B cell (primary cell): Measurements from ENCODE around the gene SHB.

Experiments
- EZH2 ChIP-seq: IDR thresholded peaks from 2 replicates; pipeline ENCODE4 v1.6.1; 2012; ENCODE audit warnings: borderline replicate concordance, low read depth, mild to moderate bottlenecking, moderate library complexity, low read length; ENCODE audit not compliant: insufficient read depth, poor library complexity, severe bottlenecking
- TF ChIP-seq, protein P1 (sequence below): fragments of 200-600 bp; IDR thresholded peaks from one replicate; pipeline ENCODE4 v1.8.0; 2022; ENCODE audit warnings: antibody characterized with exemption, mild to moderate bottlenecking

GRCh38 chr9:37998881-37999587, 70.0 kb downstream of the SHB start:
- TF ChIP-seq, protein P1, sequence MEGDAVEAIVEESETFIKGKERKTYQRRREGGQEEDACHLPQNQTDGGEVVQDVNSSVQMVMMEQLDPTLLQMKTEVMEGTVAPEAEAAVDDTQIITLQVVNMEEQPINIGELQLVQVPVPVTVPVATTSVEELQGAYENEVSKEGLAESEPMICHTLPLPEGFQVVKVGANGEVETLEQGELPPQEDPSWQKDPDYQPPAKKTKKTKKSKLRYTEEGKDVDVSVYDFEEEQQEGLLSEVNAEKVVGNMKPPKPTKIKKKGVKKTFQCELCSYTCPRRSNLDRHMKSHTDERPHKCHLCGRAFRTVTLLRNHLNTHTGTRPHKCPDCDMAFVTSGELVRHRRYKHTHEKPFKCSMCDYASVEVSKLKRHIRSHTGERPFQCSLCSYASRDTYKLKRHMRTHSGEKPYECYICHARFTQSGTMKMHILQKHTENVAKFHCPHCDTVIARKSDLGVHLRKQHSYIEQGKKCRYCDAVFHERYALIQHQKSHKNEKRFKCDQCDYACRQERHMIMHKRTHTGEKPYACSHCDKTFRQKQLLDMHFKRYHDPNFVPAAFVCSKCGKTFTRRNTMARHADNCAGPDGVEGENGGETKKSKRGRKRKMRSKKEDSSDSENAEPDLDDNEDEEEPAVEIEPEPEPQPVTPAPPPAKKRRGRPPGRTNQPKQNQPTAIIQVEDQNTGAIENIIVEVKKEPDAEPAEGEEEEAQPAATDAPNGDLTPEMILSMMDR, result no peak
- TF ChIP-seq EZH2, result no peak
